SKM-1 treated with dmso at 0.1 percent for 144 hours (cell line): Measurements from ENCODE around the gene MYBPC2.
A peak's percentile ranks its signal among the peaks of the same experiment; 100 is the strongest.
"Not testable (repeated sequence)": the region's sequence is repeated elsewhere in the genome, so short reads cannot be mapped to it uniquely, and the experiment has no call there.

ENCODE experiments used
- DNase-seq: peaks from one replicate; lab custom pipeline; 2025; ENCODE audit not compliant: unreplicated experiment; lab: John Stamatoyannopoulos, UW

The MYBPC2 gene

GRCh38 chr19:50432221-50433028 is at the start of gene MYBPC2:
Gene MYBPC2 (plus strand): TSS chr19:50432892. CDS start chr19:50432954, 62 bp downstream.
- DNase-seq: no peak

GRCh38 chr19:50383001-50383851 is 49.5 kb upstream of the MYBPC2 start:
- no peak for DNase-seq

GRCh38 chr19:50383852-50384684 is 48.6 kb upstream of the MYBPC2 start, which contains the start of gene POLD1:
Gene POLD1 (plus strand): TSS chr19:50384347. CDS start chr19:50398852, 14,505 bp downstream.
- peak; percentile 89 for DNase-seq

GRCh38 chr19:50384685-50385535 is 47.8 kb upstream of the MYBPC2 start:
- DNase-seq: no peak

GRCh38 chr19:50387176-50387867 is 45.4 kb upstream of the MYBPC2 start:
- no peak for DNase-seq

GRCh38 chr19:50387868-50388245 is 44.8 kb upstream of the MYBPC2 start:
- DNase-seq: no peak

GRCh38 chr19:50390295-50390694 is 42.4 kb upstream of the MYBPC2 start:
- not testable (repeated sequence) for DNase-seq

GRCh38 chr19:50390952-50391351 is 41.7 kb upstream of the MYBPC2 start:
- not testable (repeated sequence) for DNase-seq

GRCh38 chr19:50392759-50393158 is 39.9 kb upstream of the MYBPC2 start:
- DNase-seq: no peak

- no peak for DNase-seq
Measured at GRCh38 chr19:50393589-50393988, 39.1 kb upstream of the MYBPC2 start.

GRCh38 chr19:50394017-50394416 is 38.7 kb upstream of the MYBPC2 start:
- no peak for DNase-seq

- DNase-seq: no peak
Measured at GRCh38 chr19:50398675-50399367, 33.9 kb upstream of the MYBPC2 start.

- DNase-seq: no peak
Measured at GRCh38 chr19:50399368-50399745, 33.3 kb upstream of the MYBPC2 start.

- DNase-seq: no peak
Measured at GRCh38 chr19:50401605-50402450, 30.9 kb upstream of the MYBPC2 start.

- no peak for DNase-seq
Measured at GRCh38 chr19:50402544-50403301, 30.0 kb upstream of the MYBPC2 start.

- DNase-seq: no peak
Measured at GRCh38 chr19:50406156-50406820, 26.4 kb upstream of the MYBPC2 start.

- DNase-seq: no peak
Measured at GRCh38 chr19:50406829-50407228, 25.9 kb upstream of the MYBPC2 start.
